Neural progenitor cell (in vitro differentiated cells): ENCODE results near the gene LIPT2. TPM values are rescaled to one million over a fixed set of nuclear protein-coding genes. Genes with fewer than 3 reads are reported as not detected.
"Not testable (repeated sequence)": the region's sequence is repeated elsewhere in the genome, so short reads cannot be mapped to it uniquely, and the experiment has no call there.

Experiments
- DNase-seq: peaks from one replicate; pipeline ENCODE4 v3.0.0-alpha.2; 2016; ENCODE audit warnings: low spot score
- H2AFZ ChIP-seq: fragments of 200-600 bp; sonication (generic); replicated peaks from 2 replicates; pipeline ENCODE4 v1.6.1; 2016; ENCODE audit warnings: antibody characterized with exemption
- H3F3A ChIP-seq: fragments of 200-600 bp; sonication (generic); 2 replicates; pipeline ENCODE4 v1.6.1; 2016; ENCODE audit warnings: antibody characterized with exemption, low read depth
- H3K27ac ChIP-seq: fragments of 200-600 bp; sonication (generic); 2 replicates; pipeline ENCODE4 v1.5.1; 2016; ENCODE audit warnings: mild to moderate bottlenecking
- H3K27me3 ChIP-seq: fragments of 200-600 bp; sonication (generic); 2 replicates; pipeline ENCODE4 v1.6.1; 2016; ENCODE audit warnings: mild to moderate bottlenecking, moderate library complexity
- H3K36me3 ChIP-seq: fragments of 200-600 bp; sonication (generic); 2 replicates; pipeline ENCODE4 v1.5.1; 2016
- H3K4me1 ChIP-seq: fragments of 200-600 bp; sonication (generic); 2 replicates; pipeline ENCODE4 v1.6.1; 2016; ENCODE audit warnings: mixed run types
- H3K4me2 ChIP-seq: fragments of 200-600 bp; sonication (generic); 2 replicates; pipeline ENCODE4 v1.6.1; 2016
- H3K4me3 ChIP-seq: fragments of 200-600 bp; sonication (generic); 2 replicates; pipeline ENCODE4 v1.5.1; 2016
- H3K79me2 ChIP-seq: fragments of 200-600 bp; sonication (generic); 2 replicates; pipeline ENCODE4 v1.6.1; 2016; ENCODE audit warnings: low read depth
- H3K9ac ChIP-seq: fragments of 200-600 bp; sonication (generic); 2 replicates; pipeline ENCODE4 v1.6.1; 2016
- H3K9me3 ChIP-seq: fragments of 200-600 bp; sonication (generic); 2 replicates; pipeline ENCODE4 v1.5.1; 2016; ENCODE audit warnings: low read depth
- H4K20me1 ChIP-seq: fragments of 200-600 bp; sonication (generic); 2 replicates; pipeline ENCODE4 v1.6.1; 2016; ENCODE audit warnings: low read depth
- H3K27ac Mint-ChIP-seq: 3 replicates; pipeline ENCODE4 v1.8.0; 2021; ENCODE audit warnings: mixed read lengths
- H3K27me3 Mint-ChIP-seq: 2 replicates; pipeline ENCODE4 v1.8.0; 2022; ENCODE audit warnings: low read depth, mild to moderate bottlenecking, inconsistent platforms, moderate library complexity, mixed read lengths; ENCODE audit not compliant: insufficient read depth
- H3K36me3 Mint-ChIP-seq: 3 replicates; pipeline ENCODE4 v1.8.0; 2021; ENCODE audit warnings: mixed read lengths
- H3K4me1 Mint-ChIP-seq: 3 replicates; pipeline ENCODE4 v1.8.0; 2021; ENCODE audit warnings: mixed read lengths
- H3K4me3 Mint-ChIP-seq: 3 replicates; pipeline ENCODE4 v1.8.0; 2021; ENCODE audit warnings: mild to moderate bottlenecking, moderate library complexity, mixed read lengths
- H3K9me3 Mint-ChIP-seq: 3 replicates; pipeline ENCODE4 v1.8.0; 2020; ENCODE audit warnings: mixed read lengths
- EZH2 ChIP-seq: fragments of 200-600 bp; sonication (generic); IDR thresholded peaks from 2 replicates; pipeline ENCODE4 v1.6.1; 2017; ENCODE audit warnings: antibody characterized with exemption, mild to moderate bottlenecking, moderate library complexity
- EZH2phosphoT487 ChIP-seq: fragments of 200-600 bp; sonication (generic); IDR thresholded peaks from 2 replicates; pipeline ENCODE4 v1.6.1; 2017; ENCODE audit warnings: antibody characterized with exemption
- total RNA-seq: library from RNA; depleted of rRNA; stranded (reverse); fragments of >200 nt; gene quantifications from 2 replicates; pipeline ENCODE4 v1.2.3, GENCODE V29; 2015; ENCODE audit warnings: low replicate concordance
- TF ChIP-seq, protein P1 (sequence below): fragments of 200-600 bp; sonication (generic); IDR thresholded peaks from 2 replicates; pipeline ENCODE4 v1.5.1; 2017; ENCODE audit warnings: antibody characterized with exemption, mild to moderate bottlenecking

LIPT2 gene
- total RNA-seq, 1 donor from 2014 or later, result 16.9 TPM

DNA sequence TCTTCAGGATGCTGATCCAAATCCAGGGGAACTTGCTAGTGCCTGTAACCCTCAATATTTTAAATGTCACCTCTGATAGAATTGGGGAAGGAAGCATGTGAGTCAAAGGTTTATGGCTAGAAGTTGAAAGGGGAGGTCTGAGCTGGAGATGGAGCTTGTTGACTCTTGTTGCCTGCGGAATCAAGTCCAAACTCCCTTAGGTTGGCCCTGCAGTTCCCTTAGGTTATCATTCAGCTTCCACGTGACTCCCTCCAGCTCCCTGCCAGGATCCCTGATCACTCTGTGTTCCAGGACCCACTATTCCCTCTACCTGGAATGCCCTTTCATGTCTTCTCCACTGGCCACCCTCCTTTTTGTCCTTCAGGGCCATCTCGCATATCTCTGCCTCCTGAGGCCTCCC, 26.2 kb upstream of the LIPT2 start:
- no peak overlapping the region for H3K27ac Mint-ChIP-seq
- peaks cover 6% of the 10 kb centered on the region for H3K9me3 Mint-ChIP-seq
- Histone ChIP-seq H3K9me3 (no peaks in the 10 kb centered on the region), H3K27me3 (no peaks in the 10 kb centered on the region), H3K4me1 (no peaks in the 10 kb centered on the region), H3F3A (no peaks in the 10 kb centered on the region), H4K20me1 (no peaks in the 10 kb centered on the region), H3K36me3 (no peaks in the 10 kb centered on the region), H3K4me3 (no peak overlapping the region), H2AFZ (no peak overlapping the region), H3K9ac (no peak overlapping the region), H3K4me2 (no peak overlapping the region), H3K79me2 (no peaks in the 10 kb centered on the region), H3K27ac (no peak overlapping the region)
- no peak overlapping the region for H3K4me3 Mint-ChIP-seq
- H3K36me3 Mint-ChIP-seq, result no peaks in the 10 kb centered on the region
- TF ChIP-seq EZH2phosphoT487, result no peak
- TF ChIP-seq, protein P1, sequence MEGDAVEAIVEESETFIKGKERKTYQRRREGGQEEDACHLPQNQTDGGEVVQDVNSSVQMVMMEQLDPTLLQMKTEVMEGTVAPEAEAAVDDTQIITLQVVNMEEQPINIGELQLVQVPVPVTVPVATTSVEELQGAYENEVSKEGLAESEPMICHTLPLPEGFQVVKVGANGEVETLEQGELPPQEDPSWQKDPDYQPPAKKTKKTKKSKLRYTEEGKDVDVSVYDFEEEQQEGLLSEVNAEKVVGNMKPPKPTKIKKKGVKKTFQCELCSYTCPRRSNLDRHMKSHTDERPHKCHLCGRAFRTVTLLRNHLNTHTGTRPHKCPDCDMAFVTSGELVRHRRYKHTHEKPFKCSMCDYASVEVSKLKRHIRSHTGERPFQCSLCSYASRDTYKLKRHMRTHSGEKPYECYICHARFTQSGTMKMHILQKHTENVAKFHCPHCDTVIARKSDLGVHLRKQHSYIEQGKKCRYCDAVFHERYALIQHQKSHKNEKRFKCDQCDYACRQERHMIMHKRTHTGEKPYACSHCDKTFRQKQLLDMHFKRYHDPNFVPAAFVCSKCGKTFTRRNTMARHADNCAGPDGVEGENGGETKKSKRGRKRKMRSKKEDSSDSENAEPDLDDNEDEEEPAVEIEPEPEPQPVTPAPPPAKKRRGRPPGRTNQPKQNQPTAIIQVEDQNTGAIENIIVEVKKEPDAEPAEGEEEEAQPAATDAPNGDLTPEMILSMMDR, result no peak
- TF ChIP-seq EZH2, result no peak
- DNase-seq, result no peak
- H3K4me1 Mint-ChIP-seq, result no peaks in the 10 kb centered on the region
- H3K27me3 Mint-ChIP-seq, result peaks cover 4% of the 10 kb centered on the region

DNA sequence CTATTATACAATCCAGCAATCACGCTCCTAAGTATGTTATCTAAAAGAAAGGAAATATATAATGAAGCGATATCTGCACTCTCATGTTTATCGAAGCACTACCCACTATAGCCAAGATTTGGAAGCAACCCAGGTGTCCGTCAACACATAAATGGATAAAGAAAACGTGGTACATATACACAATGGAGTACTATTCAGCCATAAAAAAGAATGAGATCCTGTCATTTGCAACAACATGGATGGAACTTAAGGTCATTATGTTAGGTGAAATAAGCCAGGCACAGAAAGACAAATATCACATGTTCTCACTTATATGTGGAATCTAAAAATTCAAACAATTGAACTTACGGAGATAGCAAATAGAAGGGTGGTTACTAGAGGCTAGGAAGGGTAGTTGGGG, 24.1 kb upstream of the LIPT2 start:
- H3K9me3 ChIP-seq, H3K27me3 Mint-ChIP-seq, DNase-seq, H3K9ac ChIP-seq, H3F3A ChIP-seq, H3K36me3 Mint-ChIP-seq, H3K27me3 ChIP-seq, H3K79me2 ChIP-seq, H3K4me3 Mint-ChIP-seq, H3K4me3 ChIP-seq, H3K4me1 Mint-ChIP-seq, H3K27ac Mint-ChIP-seq, H3K36me3 ChIP-seq, H3K4me2 ChIP-seq, H3K4me1 ChIP-seq, H3K27ac ChIP-seq, H4K20me1 ChIP-seq, H3K9me3 Mint-ChIP-seq, H2AFZ ChIP-seq: not testable (repeated sequence)

DNA sequence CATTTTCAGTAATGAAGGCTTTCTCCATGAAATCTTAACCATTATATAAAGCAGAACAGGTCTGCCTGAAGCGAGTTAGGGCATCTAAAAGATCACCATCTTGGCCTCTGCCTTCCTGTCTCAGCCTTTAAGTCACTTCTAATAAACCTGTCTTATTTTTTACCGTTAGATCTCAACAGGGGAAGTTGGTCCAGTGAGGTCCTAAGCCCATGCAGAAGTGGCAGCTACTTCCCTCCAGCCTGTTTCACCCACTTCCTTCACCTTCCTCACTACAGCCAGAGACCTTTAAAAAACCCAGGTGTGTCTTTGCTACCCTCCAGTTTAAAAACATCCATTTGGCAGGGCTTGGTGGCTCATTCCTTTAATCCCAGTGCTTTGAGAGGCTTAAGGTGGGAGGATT, 14.1 kb upstream of the LIPT2 start:
- Mint-ChIP-seq H3K27me3 (no peaks in the 10 kb centered on the region), H3K4me3 (no peak overlapping the region), H3K4me1 (no peaks in the 10 kb centered on the region), H3K36me3 (no peaks in the 10 kb centered on the region), H3K9me3 (peaks cover 4% of the 10 kb centered on the region), H3K27ac (no peak overlapping the region)
- Histone ChIP-seq H4K20me1 (no peaks in the 10 kb centered on the region), H3F3A (no peaks in the 10 kb centered on the region), H3K4me1 (no peaks in the 10 kb centered on the region), H3K27me3 (no peaks in the 10 kb centered on the region), H3K9me3 (peaks cover 1% of the 10 kb centered on the region), H3K4me3 (no peak overlapping the region), H2AFZ (no peak overlapping the region), H3K9ac (no peak overlapping the region), H3K36me3 (no peaks in the 10 kb centered on the region), H3K27ac (no peak overlapping the region), H3K79me2 (no peaks in the 10 kb centered on the region), H3K4me2 (no peak overlapping the region)
- no peak for DNase-seq
- TF ChIP-seq, protein P1, result no peak
- no peak for TF ChIP-seq EZH2phosphoT487
- TF ChIP-seq EZH2, result no peak

DNA sequence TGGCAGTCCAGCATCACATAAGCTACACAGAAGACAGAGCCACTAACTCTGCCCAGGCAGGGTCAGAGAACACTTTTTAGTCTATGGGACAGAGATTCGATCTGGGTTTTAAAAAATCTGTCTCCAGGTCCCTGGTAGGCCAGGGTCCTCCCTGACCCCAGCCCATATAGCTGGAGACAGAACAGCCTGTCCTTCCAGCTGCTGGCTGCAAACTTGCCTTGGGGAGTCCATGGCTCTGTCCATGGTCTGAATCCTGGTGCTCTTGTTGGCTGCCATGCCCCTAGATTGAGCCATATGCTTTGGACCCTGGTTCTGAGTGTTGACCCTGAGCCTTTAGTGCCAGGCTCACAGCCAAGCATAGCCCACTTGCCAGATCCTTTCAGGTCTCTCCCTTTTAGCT, 13.3 kb upstream of the LIPT2 start:
- DNase-seq, result no peak
- Histone ChIP-seq H3F3A (no peaks in the 10 kb centered on the region), H3K4me3 (no peak overlapping the region), H3K27me3 (no peaks in the 10 kb centered on the region), H2AFZ (no peak overlapping the region), H4K20me1 (no peaks in the 10 kb centered on the region), H3K36me3 (no peaks in the 10 kb centered on the region), H3K4me1 (no peaks in the 10 kb centered on the region), H3K9ac (no peak overlapping the region), H3K27ac (no peak overlapping the region), H3K79me2 (no peaks in the 10 kb centered on the region), H3K4me2 (no peak overlapping the region), H3K9me3 (peaks cover 9% of the 10 kb centered on the region)
- Mint-ChIP-seq H3K4me1 (no peaks in the 10 kb centered on the region), H3K4me3 (no peak overlapping the region), H3K27ac (no peak overlapping the region), H3K9me3 (peaks cover 8% of the 10 kb centered on the region), H3K27me3 (no peaks in the 10 kb centered on the region), H3K36me3 (no peaks in the 10 kb centered on the region)
- no peak for TF ChIP-seq EZH2
- TF ChIP-seq EZH2phosphoT487, result no peak
- TF ChIP-seq, protein P1, result no peak
